ENCODE data around the gene TSR1.

TSR1 gene

GRCh38 chr17:2363318-2363717 lies 27.1 kb upstream of the TSR1 start:
- no peak overlapping the region for H3K27ac ChIP-seq (ENCODE audit: low read length)
- peaks cover 9% of the 10 kb centered on the region for H4K20me1 ChIP-seq (ENCODE audit: insufficient read depth, low read length)
- H3K27me3 ChIP-seq (ENCODE audit: insufficient read depth, low read length, poor library complexity): no peaks in the 10 kb centered on the region
- TF ChIP-seq EZH2 (IDR thresholded peaks at IDR 0.05; ENCODE audit: borderline replicate concordance, low read depth, low read length, severe bottlenecking): no peak
- TF ChIP-seq CTCF (IDR thresholded peaks at IDR 0.05; ENCODE audit: borderline replicate concordance, extremely low read depth, low read length, poor library complexity, severe bottlenecking): no peak
- H3K9ac ChIP-seq (ENCODE audit: low read depth, low read length): no peak overlapping the region
- no peak overlapping the region for H3K4me2 ChIP-seq (ENCODE audit: insufficient read depth, low read length)
- no peak for DNase-seq
- H2AFZ ChIP-seq (ENCODE audit: low read depth, low read length): no peak overlapping the region
- H3K9me3 ChIP-seq (ENCODE audit: insufficient read depth, low read length, severe bottlenecking): no peaks in the 10 kb centered on the region
- no peak overlapping the region for H3K4me3 ChIP-seq (ENCODE audit: low read depth in 1 of 2, low read length in 2 of 2)
- no peaks in the 10 kb centered on the region for H3K4me1 ChIP-seq (ENCODE audit: insufficient read depth, low read length)
- H3K36me3 ChIP-seq (ENCODE audit: insufficient read depth, low read length): peaks cover 69% of the 10 kb centered on the region
- ATAC-seq (ENCODE audit: insufficient read depth, low read depth): no peak
- no peaks in the 10 kb centered on the region for H3K79me2 ChIP-seq (ENCODE audit: insufficient read depth, low read length)

GRCh38 chr17:2362881-2363280 lies 26.6 kb upstream of the TSR1 start:
- DNase-seq: no peak
- H3K4me3 ChIP-seq (ENCODE audit: low read depth in 1 of 2, low read length in 2 of 2): no peak overlapping the region
- H3K27me3 ChIP-seq (ENCODE audit: insufficient read depth, low read length, poor library complexity): no peaks in the 10 kb centered on the region
- no peak overlapping the region for H3K9ac ChIP-seq (ENCODE audit: low read depth, low read length)
- TF ChIP-seq EZH2 (IDR thresholded peaks at IDR 0.05; ENCODE audit: borderline replicate concordance, low read depth, low read length, severe bottlenecking) (no peak), CTCF (IDR thresholded peaks at IDR 0.05; ENCODE audit: borderline replicate concordance, extremely low read depth, low read length, poor library complexity, severe bottlenecking) (no peak)
- ATAC-seq (ENCODE audit: insufficient read depth, low read depth): no peak
- peaks cover 69% of the 10 kb centered on the region for H3K36me3 ChIP-seq (ENCODE audit: insufficient read depth, low read length)
- no peaks in the 10 kb centered on the region for H3K9me3 ChIP-seq (ENCODE audit: insufficient read depth, low read length, severe bottlenecking)
- H3K4me2 ChIP-seq (ENCODE audit: insufficient read depth, low read length): no peak overlapping the region
- H3K79me2 ChIP-seq (ENCODE audit: insufficient read depth, low read length): 0 out of 2 replicates have a peak, but pooled peaks cover 2% of the 10 kb centered on the region
- H4K20me1 ChIP-seq (ENCODE audit: insufficient read depth, low read length): peaks cover 12% of the 10 kb centered on the region
- no peaks in the 10 kb centered on the region for H3K4me1 ChIP-seq (ENCODE audit: insufficient read depth, low read length)
- no peak overlapping the region for H3K27ac ChIP-seq (ENCODE audit: low read length)
- no peak overlapping the region for H2AFZ ChIP-seq (ENCODE audit: low read depth, low read length)

- peaks cover 14% of the 10 kb centered on the region for H4K20me1 ChIP-seq (ENCODE audit: insufficient read depth, low read length)
- peaks cover 70% of the 10 kb centered on the region for H3K36me3 ChIP-seq (ENCODE audit: insufficient read depth, low read length)
- H3K9ac ChIP-seq (ENCODE audit: low read depth, low read length): no peak overlapping the region
- H3K9me3 ChIP-seq (ENCODE audit: insufficient read depth, low read length, severe bottlenecking): no peaks in the 10 kb centered on the region
- TF ChIP-seq CTCF (IDR thresholded peaks at IDR 0.05; ENCODE audit: borderline replicate concordance, extremely low read depth, low read length, poor library complexity, severe bottlenecking): no peak
- no peak for TF ChIP-seq EZH2 (IDR thresholded peaks at IDR 0.05; ENCODE audit: borderline replicate concordance, low read depth, low read length, severe bottlenecking)
- DNase-seq (no peak), ATAC-seq (ENCODE audit: insufficient read depth, low read depth) (no peak)
- 0 out of 2 replicates have a peak, but pooled peaks cover 4% of the 10 kb centered on the region for H3K79me2 ChIP-seq (ENCODE audit: insufficient read depth, low read length)
- H3K4me2 ChIP-seq (ENCODE audit: insufficient read depth, low read length): no peak overlapping the region
- H3K4me3 ChIP-seq (ENCODE audit: low read depth in 1 of 2, low read length in 2 of 2): no peak overlapping the region
- H3K4me1 ChIP-seq (ENCODE audit: insufficient read depth, low read length): no peaks in the 10 kb centered on the region
- H2AFZ ChIP-seq (ENCODE audit: low read depth, low read length): no peak overlapping the region
- H3K27ac ChIP-seq (ENCODE audit: low read length): no peak overlapping the region
- no peaks in the 10 kb centered on the region for H3K27me3 ChIP-seq (ENCODE audit: insufficient read depth, low read length, poor library complexity)
Measured at GRCh38 chr17:2362416-2362815, 26.2 kb upstream of the TSR1 start.

GRCh38 chr17:2362016-2362415 lies 25.8 kb upstream of the TSR1 start:
- Histone ChIP-seq H3K9me3 (ENCODE audit: insufficient read depth, low read length, severe bottlenecking) (no peaks in the 10 kb centered on the region), H3K4me1 (ENCODE audit: insufficient read depth, low read length) (no peaks in the 10 kb centered on the region), H3K4me2 (ENCODE audit: insufficient read depth, low read length) (no peak overlapping the region), H2AFZ (ENCODE audit: low read depth, low read length) (no peak overlapping the region), H3K27me3 (ENCODE audit: insufficient read depth, low read length, poor library complexity) (no peaks in the 10 kb centered on the region), H3K36me3 (ENCODE audit: insufficient read depth, low read length) (peaks cover 71% of the 10 kb centered on the region), H3K79me2 (ENCODE audit: insufficient read depth, low read length) (0 out of 2 replicates have a peak, but pooled peaks cover 4% of the 10 kb centered on the region), H3K4me3 (ENCODE audit: low read depth in 1 of 2, low read length in 2 of 2) (no peak overlapping the region), H3K27ac (ENCODE audit: low read length) (no peak overlapping the region), H4K20me1 (ENCODE audit: insufficient read depth, low read length) (peaks cover 16% of the 10 kb centered on the region), H3K9ac (ENCODE audit: low read depth, low read length) (no peak overlapping the region)
- TF ChIP-seq CTCF (IDR thresholded peaks at IDR 0.05; ENCODE audit: borderline replicate concordance, extremely low read depth, low read length, poor library complexity, severe bottlenecking) (no peak), EZH2 (IDR thresholded peaks at IDR 0.05; ENCODE audit: borderline replicate concordance, low read depth, low read length, severe bottlenecking) (no peak)
- DNase-seq (no peak), ATAC-seq (ENCODE audit: insufficient read depth, low read depth) (no peak)

Measured in DND-41 (cell line).